MM.1S (cell line): ENCODE data around the gene TCF7.

Experiments used
- DNase-seq: peaks from one replicate; pipeline ENCODE4 v3.0.0-alpha.2; 2015
- H2AFZ ChIP-seq: fragments of 300-600 bp; sonication (generic); 2 replicates; pipeline ENCODE4 v1.6.0; 2016; ENCODE audit warnings: antibody characterized with exemption, low read length
- H3F3A ChIP-seq: fragments of 300-600 bp; sonication (generic); 2 replicates; pipeline ENCODE4 v1.6.1; 2016; ENCODE audit warnings: mild to moderate bottlenecking, antibody characterized with exemption, low read length, moderate library complexity, mixed read lengths; ENCODE audit not compliant: insufficient read depth
- H3K27ac ChIP-seq: fragments of 300-600 bp; sonication (generic); 2 replicates; pipeline ENCODE4 v1.5.1; 2016; ENCODE audit warnings: mild to moderate bottlenecking, low read length
- H3K27me3 ChIP-seq: fragments of 300-600 bp; sonication (generic); replicated peaks from 2 replicates; pipeline ENCODE4 v1.6.0; 2016; ENCODE audit warnings: low read length; ENCODE audit not compliant: insufficient read depth
- H3K36me3 ChIP-seq: fragments of 300-600 bp; sonication (generic); replicated peaks from 2 replicates; pipeline ENCODE4 v1.6.1; 2016; ENCODE audit warnings: mild to moderate bottlenecking, low read length, mixed read lengths; ENCODE audit not compliant: insufficient read depth
- H3K4me1 ChIP-seq: fragments of 300-600 bp; sonication (generic); 2 replicates; pipeline ENCODE4 v1.6.1; 2016; ENCODE audit warnings: low read length, mixed read lengths
- H3K4me2 ChIP-seq: fragments of 300-600 bp; sonication (generic); 2 replicates; pipeline ENCODE4 v1.6.0; 2016; ENCODE audit warnings: low read depth, low read length
- H3K4me3 ChIP-seq: fragments of 300-600 bp; sonication (generic); 2 replicates; pipeline ENCODE4 v1.5.1; 2016; ENCODE audit warnings: low read length, mixed read lengths
- H3K79me2 ChIP-seq: fragments of 300-600 bp; sonication (generic); 2 replicates; pipeline ENCODE4 v1.6.1; 2016; ENCODE audit warnings: mixed run types, low read length, mixed read lengths
- H3K9ac ChIP-seq: fragments of 300-600 bp; sonication (generic); 2 replicates; pipeline ENCODE4 v1.6.1; 2016; ENCODE audit warnings: low read length, mixed read lengths
- H3K9me2 ChIP-seq: fragments of 300-600 bp; sonication (generic); replicated peaks from 2 replicates; pipeline ENCODE4 v1.6.1; 2016; ENCODE audit warnings: mild to moderate bottlenecking, low read length, mixed read lengths; ENCODE audit not compliant: insufficient read depth
- H3K9me3 ChIP-seq: fragments of 300-600 bp; sonication (generic); replicated peaks from 2 replicates; pipeline ENCODE4 v1.6.1; 2016; ENCODE audit warnings: mild to moderate bottlenecking, low read length, mixed read lengths; ENCODE audit not compliant: insufficient read depth
- H4K20me1 ChIP-seq: fragments of 300-600 bp; sonication (generic); 2 replicates; pipeline ENCODE4 v1.6.1; 2016; ENCODE audit warnings: mild to moderate bottlenecking, low read length, moderate library complexity, mixed read lengths; ENCODE audit not compliant: insufficient read depth
- CTCF ChIP-seq: fragments of 300-600 bp; sonication (generic); IDR thresholded peaks from 2 replicates; pipeline ENCODE4 v1.5.1; 2016; ENCODE audit warnings: antibody characterized with exemption, low read length, mixed read lengths
- EZH2 ChIP-seq: fragments of 300-600 bp; sonication (generic); optimal IDR thresholded peaks from 2 replicates; pipeline ENCODE3; 2017; ENCODE audit warnings: low read depth, mild to moderate bottlenecking, antibody characterized with exemption, low read length, mixed read lengths
- EZH2phosphoT487 ChIP-seq: fragments of 300-600 bp; sonication (generic); IDR thresholded peaks from 2 replicates; pipeline ENCODE4 v1.6.1; 2018; ENCODE audit warnings: antibody characterized with exemption, low read length

Gene TCF7

DNA sequence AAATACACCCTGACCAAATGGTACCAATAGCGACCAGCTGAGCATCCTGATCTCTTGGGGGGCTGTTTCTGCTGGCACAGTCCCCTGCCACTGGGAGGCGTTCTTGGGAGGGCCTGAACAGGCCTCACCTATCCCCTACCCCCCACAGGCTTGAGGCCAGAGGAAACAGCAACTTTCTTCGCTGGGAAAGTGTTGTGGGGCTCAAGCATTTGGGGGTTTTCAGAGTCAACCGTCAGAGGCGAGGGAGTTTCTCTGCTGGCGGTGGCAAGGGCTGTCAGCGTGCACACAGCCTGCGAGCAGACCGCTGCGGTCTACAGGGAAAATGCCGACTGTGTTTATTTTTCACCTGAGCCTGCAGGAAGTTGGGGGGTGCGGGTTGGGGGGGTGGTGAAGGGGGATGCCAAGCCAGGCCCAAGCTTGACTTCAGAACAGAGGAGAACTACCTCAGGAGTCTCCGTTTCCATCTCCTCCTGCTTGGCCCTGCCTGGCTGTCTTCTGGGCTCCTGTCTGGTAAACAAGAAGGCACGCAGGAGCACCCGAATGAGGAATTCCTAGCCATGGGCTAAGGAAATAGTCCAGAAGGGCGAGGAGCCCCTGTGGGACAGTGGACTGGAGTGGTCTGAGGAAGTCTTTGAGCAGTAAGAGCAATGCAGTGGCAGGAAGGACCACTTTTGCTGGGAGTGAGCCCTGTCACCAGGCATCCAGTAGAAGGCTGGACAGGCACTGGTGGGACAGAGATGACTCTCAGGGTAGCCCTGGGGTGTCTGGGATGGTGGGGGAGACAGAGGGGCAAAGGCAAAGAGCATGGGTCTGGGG lies 18.1 kb downstream of the TCF7 start:
- Histone ChIP-seq H3K36me3 (no peaks in the 10 kb centered on the region), H3K27me3 (no peaks in the 10 kb centered on the region), H3K4me2 (no peak overlapping the region), H3K9ac (no peak overlapping the region), H3K79me2 (no peaks in the 10 kb centered on the region), H4K20me1 (no peaks in the 10 kb centered on the region), H3K9me3 (no peaks in the 10 kb centered on the region), H3F3A (no peaks in the 10 kb centered on the region), H3K4me3 (no peak overlapping the region), H2AFZ (no peak overlapping the region), H3K4me1 (no peaks in the 10 kb centered on the region), H3K9me2 (no peaks in the 10 kb centered on the region), H3K27ac (no peak overlapping the region)
- no peak for DNase-seq
- TF ChIP-seq EZH2phosphoT487 (no peak), CTCF (no peak), EZH2 (no peak)

DNA sequence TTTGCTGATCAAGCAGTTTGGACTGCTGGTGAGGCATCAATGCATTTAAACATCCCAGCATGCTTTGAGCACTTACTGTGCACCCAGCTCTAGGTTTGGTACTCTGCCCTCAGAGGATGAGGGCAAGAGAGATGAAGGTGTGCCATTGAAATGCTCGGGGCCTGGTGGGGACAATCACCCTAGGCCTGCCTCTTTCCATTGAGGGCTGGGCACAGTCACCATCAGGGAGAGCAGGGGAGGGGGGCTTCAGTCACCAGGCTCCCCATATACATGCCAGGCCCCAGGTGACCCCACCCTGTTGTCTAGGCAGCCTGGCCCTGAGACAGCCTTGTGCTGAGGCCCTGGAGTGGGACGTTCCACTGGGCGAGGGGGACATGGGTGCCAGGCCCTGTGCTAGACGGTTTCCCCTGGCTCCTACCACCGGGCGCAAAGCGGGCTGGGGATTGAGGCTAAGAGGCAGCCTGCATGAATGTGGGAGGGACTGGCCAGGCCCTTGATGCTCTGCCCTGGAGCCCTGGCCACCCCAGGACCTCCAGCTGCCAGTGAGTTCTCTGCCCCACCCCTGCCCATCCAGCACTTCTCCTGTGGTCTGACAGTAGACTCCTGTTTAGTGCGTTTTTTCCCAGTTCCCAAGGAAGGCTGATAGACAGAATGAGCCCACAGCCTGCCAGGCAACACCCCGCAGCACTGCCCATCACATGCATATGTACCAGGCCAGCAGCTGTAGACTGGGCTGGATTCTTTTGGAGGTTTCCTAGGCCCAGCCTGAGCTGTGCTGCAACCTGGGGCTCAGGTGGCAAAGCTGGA lies 18.9 kb downstream of the TCF7 start:
- Histone ChIP-seq H3K79me2 (no peaks in the 10 kb centered on the region), H3K27me3 (no peaks in the 10 kb centered on the region), H3K9ac (no peak overlapping the region), H2AFZ (no peak overlapping the region), H3K9me2 (no peaks in the 10 kb centered on the region), H3K4me3 (no peak overlapping the region), H3K27ac (no peak overlapping the region), H3F3A (no peaks in the 10 kb centered on the region), H3K9me3 (no peaks in the 10 kb centered on the region), H4K20me1 (no peaks in the 10 kb centered on the region), H3K4me1 (peaks cover 7% of the 10 kb centered on the region), H3K36me3 (no peaks in the 10 kb centered on the region), H3K4me2 (no peak overlapping the region)
- DNase-seq, result no peak
- no peak for TF ChIP-seq EZH2phosphoT487
- TF ChIP-seq CTCF, result no peak
- TF ChIP-seq EZH2, result no peak

GRCh38 chr5:134133995-134134541 lies 19.6 kb downstream of the TCF7 start:
- Histone ChIP-seq H3K9ac (no peak overlapping the region), H4K20me1 (no peaks in the 10 kb centered on the region), H3K4me3 (no peak overlapping the region), H3K4me2 (no peak overlapping the region), H3F3A (no peaks in the 10 kb centered on the region), H3K9me2 (no peaks in the 10 kb centered on the region), H2AFZ (no peak overlapping the region), H3K79me2 (no peaks in the 10 kb centered on the region), H3K36me3 (no peaks in the 10 kb centered on the region), H3K9me3 (no peaks in the 10 kb centered on the region), H3K27me3 (no peaks in the 10 kb centered on the region), H3K4me1 (peaks cover 13% of the 10 kb centered on the region), H3K27ac (no peak overlapping the region)
- no peak for DNase-seq
- no peak for TF ChIP-seq CTCF
- no peak for TF ChIP-seq EZH2phosphoT487
- TF ChIP-seq EZH2, result no peak
